Measurements from ENCODE around the gene ZNF618.

DNA sequence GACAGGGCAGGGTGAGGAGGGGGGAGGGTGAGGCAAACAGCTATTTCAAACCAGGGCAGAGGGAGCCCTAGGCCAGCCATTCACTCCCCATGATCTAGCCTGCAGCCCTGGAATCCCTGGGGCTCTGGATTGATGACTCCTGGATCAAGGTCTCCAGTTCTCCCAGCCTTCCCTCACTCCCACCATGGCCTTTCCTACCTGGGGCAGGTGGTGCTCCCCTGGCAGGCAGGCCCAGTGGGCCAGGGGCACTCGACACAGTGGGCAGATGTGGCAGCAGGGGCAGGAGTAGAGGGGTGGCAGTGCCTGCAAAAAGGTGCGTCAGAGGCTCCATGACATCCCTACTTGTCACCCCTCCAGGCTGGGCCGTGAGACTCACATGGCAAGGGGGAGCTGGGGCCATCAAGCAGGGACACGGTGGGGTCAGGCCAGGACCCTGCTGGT, 216.9 kb downstream of the ZNF618 start:
- no peak for TF ChIP-seq POLR2AphosphoS5 (IDR thresholded peaks at IDR 0.05)
- TF ChIP-seq, protein P1, sequence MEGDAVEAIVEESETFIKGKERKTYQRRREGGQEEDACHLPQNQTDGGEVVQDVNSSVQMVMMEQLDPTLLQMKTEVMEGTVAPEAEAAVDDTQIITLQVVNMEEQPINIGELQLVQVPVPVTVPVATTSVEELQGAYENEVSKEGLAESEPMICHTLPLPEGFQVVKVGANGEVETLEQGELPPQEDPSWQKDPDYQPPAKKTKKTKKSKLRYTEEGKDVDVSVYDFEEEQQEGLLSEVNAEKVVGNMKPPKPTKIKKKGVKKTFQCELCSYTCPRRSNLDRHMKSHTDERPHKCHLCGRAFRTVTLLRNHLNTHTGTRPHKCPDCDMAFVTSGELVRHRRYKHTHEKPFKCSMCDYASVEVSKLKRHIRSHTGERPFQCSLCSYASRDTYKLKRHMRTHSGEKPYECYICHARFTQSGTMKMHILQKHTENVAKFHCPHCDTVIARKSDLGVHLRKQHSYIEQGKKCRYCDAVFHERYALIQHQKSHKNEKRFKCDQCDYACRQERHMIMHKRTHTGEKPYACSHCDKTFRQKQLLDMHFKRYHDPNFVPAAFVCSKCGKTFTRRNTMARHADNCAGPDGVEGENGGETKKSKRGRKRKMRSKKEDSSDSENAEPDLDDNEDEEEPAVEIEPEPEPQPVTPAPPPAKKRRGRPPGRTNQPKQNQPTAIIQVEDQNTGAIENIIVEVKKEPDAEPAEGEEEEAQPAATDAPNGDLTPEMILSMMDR (IDR thresholded peaks at IDR 0.05): no peak
